SK-N-SH treated with all-trans-retinoic acid at 6 μM for 48 hours (cell line): Measurements from ENCODE around the gene MMP28.

Source experiments
- ATAC-seq: fragments of 200-7000 bp; cut with Tn5 transposase; 3 replicates; pipeline ENCODE4 v1.9.1; 2020; ENCODE audit warnings: mild to moderate bottlenecking, moderate library complexity
- ARNTL ChIP-seq: fragments of 450-650 bp; formaldehyde crosslinking; IDR thresholded peaks from 2 replicates; pipeline ENCODE4 v1.5.0; 2020; ENCODE audit warnings: low read depth, mild to moderate bottlenecking, moderate library complexity, borderline replicate concordance
- BACH2 ChIP-seq: fragments of 250-450 bp; sonication (Bioruptor Pico); IDR thresholded peaks from 2 replicates; pipeline ENCODE4 v1.9.0; 2021; ENCODE audit warnings: mild to moderate bottlenecking, borderline replicate concordance
- ESRRG ChIP-seq: fragments of 250-450 bp; sonication (Bioruptor Pico); IDR thresholded peaks from 2 replicates; pipeline ENCODE4 v1.6.1; 2021; ENCODE audit warnings: mild to moderate bottlenecking
- GLIS3 ChIP-seq: fragments of 250-450 bp; sonication (Bioruptor Pico); IDR thresholded peaks from 2 replicates; pipeline ENCODE4 v1.5.0; 2020; ENCODE audit warnings: mild to moderate bottlenecking, moderate library complexity
- ISL1 ChIP-seq: fragments of 250-450 bp; sonication (Bioruptor Pico); IDR thresholded peaks from 2 replicates; pipeline ENCODE4 v2.1.2; 2022; ENCODE audit warnings: mild to moderate bottlenecking, moderate library complexity
- OSR1 ChIP-seq: fragments of 250-450 bp; sonication (Bioruptor Pico); IDR thresholded peaks from 2 replicates; pipeline ENCODE4 v1.8.0; 2022; ENCODE audit warnings: moderate library complexity, mild to moderate bottlenecking, inconsistent platforms
- PPARA ChIP-seq: fragments of 250-450 bp; sonication (Bioruptor Pico); IDR thresholded peaks from 2 replicates; pipeline ENCODE4 v1.5.0; 2020; ENCODE audit warnings: mild to moderate bottlenecking, borderline replicate concordance
- RARB ChIP-seq: fragments of 250-450 bp; sonication (Bioruptor Pico); IDR thresholded peaks from 2 replicates; pipeline ENCODE4 v1.8.0; 2021; ENCODE audit warnings: mild to moderate bottlenecking, moderate library complexity
- SNAI2 ChIP-seq: fragments of 250-450 bp; sonication (Bioruptor Pico); IDR thresholded peaks from 2 replicates; pipeline ENCODE4 v1.5.0; 2020; ENCODE audit warnings: mild to moderate bottlenecking, moderate library complexity
- TCF4 ChIP-seq: fragments of 250-450 bp; sonication (Bioruptor Pico); IDR thresholded peaks from 2 replicates; pipeline ENCODE4 v1.8.0; 2021; ENCODE audit warnings: mild to moderate bottlenecking, moderate library complexity, borderline replicate concordance
- TOX ChIP-seq: fragments of 250-450 bp; sonication (Bioruptor Pico); IDR thresholded peaks from 2 replicates; pipeline ENCODE4 v1.8.0; 2021; ENCODE audit warnings: mild to moderate bottlenecking, moderate library complexity, borderline replicate concordance
- ZC3H10 ChIP-seq: fragments of 250-450 bp; sonication (Bioruptor Pico); IDR thresholded peaks from 2 replicates; pipeline ENCODE4 v1.5.1; 2021; ENCODE audit warnings: mild to moderate bottlenecking, moderate library complexity
- ZFP3 ChIP-seq: fragments of 250-450 bp; sonication (Bioruptor Pico); IDR thresholded peaks from 2 replicates; pipeline ENCODE4 v1.5.0; 2020; ENCODE audit warnings: mild to moderate bottlenecking, moderate library complexity
- ZFP30 ChIP-seq: fragments of 450-650 bp; formaldehyde crosslinking; IDR thresholded peaks from 2 replicates; pipeline ENCODE4 v1.5.0; 2022; ENCODE audit warnings: mild to moderate bottlenecking, moderate library complexity
- ZNF565 ChIP-seq: fragments of 450-650 bp; formaldehyde crosslinking; conservative IDR thresholded peaks from 2 replicates; pipeline ENCODE4 v1.5.0; 2020; ENCODE audit warnings: low read depth, mild to moderate bottlenecking, moderate library complexity
- ZNF8 ChIP-seq: fragments of 450-650 bp; formaldehyde crosslinking; IDR thresholded peaks from 2 replicates; pipeline ENCODE4 v1.5.0; 2020; ENCODE audit warnings: mild to moderate bottlenecking, moderate library complexity
- TF ChIP-seq, protein P1 (sequence below): fragments of 250-450 bp; sonication (Bioruptor Pico); IDR thresholded peaks from 2 replicates; pipeline ENCODE4 v1.8.0; 2020; ENCODE audit warnings: mild to moderate bottlenecking, moderate library complexity, borderline replicate concordance
- TF ChIP-seq, protein P2 (sequence below): fragments of 250-450 bp; sonication (Bioruptor Pico); IDR thresholded peaks from 2 replicates; pipeline ENCODE4 v1.5.1; 2021; ENCODE audit warnings: mild to moderate bottlenecking, moderate library complexity
- TF ChIP-seq, protein P3 (sequence below): fragments of 250-450 bp; sonication (Bioruptor Pico); IDR thresholded peaks from 2 replicates; pipeline ENCODE4 v1.5.1; 2020; ENCODE audit warnings: low read depth, mild to moderate bottlenecking, moderate library complexity
- TF ChIP-seq, protein P4 (sequence below): fragments of 250-450 bp; sonication (Bioruptor Pico); IDR thresholded peaks from 2 replicates; pipeline ENCODE4 v1.5.0; 2020; ENCODE audit warnings: mild to moderate bottlenecking, moderate library complexity

The MMP28 gene

DNA sequence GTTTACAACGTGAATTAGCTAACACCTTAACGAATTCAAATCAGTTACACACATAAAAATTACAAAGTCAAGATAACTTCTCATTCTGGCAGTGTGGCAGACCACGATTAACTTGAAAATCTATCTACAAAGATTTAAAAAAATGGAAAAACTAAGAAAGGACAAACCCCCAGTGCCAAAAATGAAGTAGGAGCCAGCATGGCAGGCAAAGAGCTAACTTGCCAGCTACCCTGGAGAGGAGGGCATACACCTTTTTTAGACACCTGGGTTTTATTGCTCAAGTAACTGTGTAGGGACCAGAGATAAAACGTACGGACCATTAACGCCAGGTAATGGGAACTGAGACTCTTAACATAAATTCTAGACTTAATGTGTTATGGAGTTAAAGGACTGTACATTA lies 16.3 kb upstream of the MMP28 start:
- no peak for ATAC-seq
- TF ChIP-seq PPARA (CRISPR knock-in tag) (no peak), ZC3H10 (CRISPR knock-in tag) (no peak), ZNF8 (CRISPR knock-in tag) (no peak), OSR1 (no peak), BACH2 (CRISPR knock-in tag) (no peak), SNAI2 (no peak), ZFP3 (no peak), ZNF565 (no peak), ISL1 (no peak), GLIS3 (CRISPR knock-in tag) (no peak), TOX (CRISPR knock-in tag) (no peak), RARB (no peak), ZFP30 (CRISPR knock-in tag) (no peak)
- TF ChIP-seq, protein P1, sequence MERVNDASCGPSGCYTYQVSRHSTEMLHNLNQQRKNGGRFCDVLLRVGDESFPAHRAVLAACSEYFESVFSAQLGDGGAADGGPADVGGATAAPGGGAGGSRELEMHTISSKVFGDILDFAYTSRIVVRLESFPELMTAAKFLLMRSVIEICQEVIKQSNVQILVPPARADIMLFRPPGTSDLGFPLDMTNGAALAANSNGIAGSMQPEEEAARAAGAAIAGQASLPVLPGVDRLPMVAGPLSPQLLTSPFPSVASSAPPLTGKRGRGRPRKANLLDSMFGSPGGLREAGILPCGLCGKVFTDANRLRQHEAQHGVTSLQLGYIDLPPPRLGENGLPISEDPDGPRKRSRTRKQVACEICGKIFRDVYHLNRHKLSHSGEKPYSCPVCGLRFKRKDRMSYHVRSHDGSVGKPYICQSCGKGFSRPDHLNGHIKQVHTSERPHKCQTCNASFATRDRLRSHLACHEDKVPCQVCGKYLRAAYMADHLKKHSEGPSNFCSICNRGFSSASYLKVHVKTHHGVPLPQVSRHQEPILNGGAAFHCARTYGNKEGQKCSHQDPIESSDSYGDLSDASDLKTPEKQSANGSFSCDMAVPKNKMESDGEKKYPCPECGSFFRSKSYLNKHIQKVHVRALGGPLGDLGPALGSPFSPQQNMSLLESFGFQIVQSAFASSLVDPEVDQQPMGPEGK (CRISPR knock-in tag) = no peak
- TF ChIP-seq, protein P2, sequence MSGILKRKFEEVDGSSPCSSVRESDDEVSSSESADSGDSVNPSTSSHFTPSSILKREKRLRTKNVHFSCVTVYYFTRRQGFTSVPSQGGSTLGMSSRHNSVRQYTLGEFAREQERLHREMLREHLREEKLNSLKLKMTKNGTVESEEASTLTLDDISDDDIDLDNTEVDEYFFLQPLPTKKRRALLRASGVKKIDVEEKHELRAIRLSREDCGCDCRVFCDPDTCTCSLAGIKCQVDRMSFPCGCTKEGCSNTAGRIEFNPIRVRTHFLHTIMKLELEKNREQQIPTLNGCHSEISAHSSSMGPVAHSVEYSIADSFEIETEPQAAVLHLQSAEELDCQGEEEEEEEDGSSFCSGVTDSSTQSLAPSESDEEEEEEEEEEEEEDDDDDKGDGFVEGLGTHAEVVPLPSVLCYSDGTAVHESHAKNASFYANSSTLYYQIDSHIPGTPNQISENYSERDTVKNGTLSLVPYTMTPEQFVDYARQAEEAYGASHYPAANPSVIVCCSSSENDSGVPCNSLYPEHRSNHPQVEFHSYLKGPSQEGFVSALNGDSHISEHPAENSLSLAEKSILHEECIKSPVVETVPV (CRISPR knock-in tag) = no peak
- TF ChIP-seq, all 23 proteins: peak for 0

DNA sequence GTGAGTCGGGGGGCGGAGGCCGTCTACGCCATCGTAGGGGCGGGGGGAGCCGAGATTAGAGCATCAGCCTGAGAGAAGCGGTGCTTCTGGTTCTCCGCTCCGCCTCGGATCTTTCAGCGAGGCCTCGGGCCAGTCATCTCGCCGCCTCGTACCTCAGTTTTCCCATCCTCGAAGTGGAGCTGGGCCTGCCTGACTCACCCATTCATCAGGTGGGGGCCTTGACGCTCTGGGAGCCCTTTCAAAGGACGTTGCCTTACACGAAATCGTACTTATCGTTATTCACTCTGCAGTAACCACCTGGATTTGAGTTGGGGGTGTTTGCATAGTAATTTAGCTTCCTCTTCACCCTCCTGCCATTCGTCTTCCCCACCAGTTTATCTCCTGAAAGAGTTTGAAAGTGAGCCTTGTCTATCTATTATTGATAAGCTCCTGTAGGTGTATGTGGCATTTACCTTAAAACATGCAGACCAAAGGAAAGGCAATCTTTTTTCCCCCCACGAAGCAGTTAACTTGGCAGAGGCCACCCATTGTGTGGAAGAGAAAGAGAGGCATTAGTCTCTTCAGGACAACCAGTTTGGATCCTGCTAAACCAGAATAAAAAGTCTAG lies 14.5 kb upstream of the MMP28 start:
- ATAC-seq = peak; percentile 10
- TF ChIP-seq ZFP30 (CRISPR knock-in tag) (no peak), PPARA (CRISPR knock-in tag) (no peak), OSR1 (no peak), ZFP3 (no peak), SNAI2 (no peak), RARB (no peak), GLIS3 (CRISPR knock-in tag) (no peak), ZNF8 (CRISPR knock-in tag) (no peak), ESRRG (CRISPR knock-in tag) (no peak), ARNTL (CRISPR knock-in tag) (no peak), TOX (CRISPR knock-in tag) (no peak)
- TF ChIP-seq, protein P1 (CRISPR knock-in tag) = no peak
- TF ChIP-seq, protein P3, sequence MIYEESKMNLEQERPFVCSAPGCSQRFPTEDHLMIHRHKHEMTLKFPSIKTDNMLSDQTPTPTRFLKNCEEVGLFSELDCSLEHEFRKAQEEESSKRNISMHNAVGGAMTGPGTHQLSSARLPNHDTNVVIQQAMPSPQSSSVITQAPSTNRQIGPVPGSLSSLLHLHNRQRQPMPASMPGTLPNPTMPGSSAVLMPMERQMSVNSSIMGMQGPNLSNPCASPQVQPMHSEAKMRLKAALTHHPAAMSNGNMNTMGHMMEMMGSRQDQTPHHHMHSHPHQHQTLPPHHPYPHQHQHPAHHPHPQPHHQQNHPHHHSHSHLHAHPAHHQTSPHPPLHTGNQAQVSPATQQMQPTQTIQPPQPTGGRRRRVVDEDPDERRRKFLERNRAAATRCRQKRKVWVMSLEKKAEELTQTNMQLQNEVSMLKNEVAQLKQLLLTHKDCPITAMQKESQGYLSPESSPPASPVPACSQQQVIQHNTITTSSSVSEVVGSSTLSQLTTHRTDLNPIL (CRISPR knock-in tag) = no peak
- TF ChIP-seq, protein P4, sequence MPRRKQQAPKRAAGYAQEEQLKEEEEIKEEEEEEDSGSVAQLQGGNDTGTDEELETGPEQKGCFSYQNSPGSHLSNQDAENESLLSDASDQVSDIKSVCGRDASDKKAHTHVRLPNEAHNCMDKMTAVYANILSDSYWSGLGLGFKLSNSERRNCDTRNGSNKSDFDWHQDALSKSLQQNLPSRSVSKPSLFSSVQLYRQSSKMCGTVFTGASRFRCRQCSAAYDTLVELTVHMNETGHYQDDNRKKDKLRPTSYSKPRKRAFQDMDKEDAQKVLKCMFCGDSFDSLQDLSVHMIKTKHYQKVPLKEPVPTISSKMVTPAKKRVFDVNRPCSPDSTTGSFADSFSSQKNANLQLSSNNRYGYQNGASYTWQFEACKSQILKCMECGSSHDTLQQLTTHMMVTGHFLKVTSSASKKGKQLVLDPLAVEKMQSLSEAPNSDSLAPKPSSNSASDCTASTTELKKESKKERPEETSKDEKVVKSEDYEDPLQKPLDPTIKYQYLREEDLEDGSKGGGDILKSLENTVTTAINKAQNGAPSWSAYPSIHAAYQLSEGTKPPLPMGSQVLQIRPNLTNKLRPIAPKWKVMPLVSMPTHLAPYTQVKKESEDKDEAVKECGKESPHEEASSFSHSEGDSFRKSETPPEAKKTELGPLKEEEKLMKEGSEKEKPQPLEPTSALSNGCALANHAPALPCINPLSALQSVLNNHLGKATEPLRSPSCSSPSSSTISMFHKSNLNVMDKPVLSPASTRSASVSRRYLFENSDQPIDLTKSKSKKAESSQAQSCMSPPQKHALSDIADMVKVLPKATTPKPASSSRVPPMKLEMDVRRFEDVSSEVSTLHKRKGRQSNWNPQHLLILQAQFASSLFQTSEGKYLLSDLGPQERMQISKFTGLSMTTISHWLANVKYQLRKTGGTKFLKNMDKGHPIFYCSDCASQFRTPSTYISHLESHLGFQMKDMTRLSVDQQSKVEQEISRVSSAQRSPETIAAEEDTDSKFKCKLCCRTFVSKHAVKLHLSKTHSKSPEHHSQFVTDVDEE (CRISPR knock-in tag) = no peak

DNA sequence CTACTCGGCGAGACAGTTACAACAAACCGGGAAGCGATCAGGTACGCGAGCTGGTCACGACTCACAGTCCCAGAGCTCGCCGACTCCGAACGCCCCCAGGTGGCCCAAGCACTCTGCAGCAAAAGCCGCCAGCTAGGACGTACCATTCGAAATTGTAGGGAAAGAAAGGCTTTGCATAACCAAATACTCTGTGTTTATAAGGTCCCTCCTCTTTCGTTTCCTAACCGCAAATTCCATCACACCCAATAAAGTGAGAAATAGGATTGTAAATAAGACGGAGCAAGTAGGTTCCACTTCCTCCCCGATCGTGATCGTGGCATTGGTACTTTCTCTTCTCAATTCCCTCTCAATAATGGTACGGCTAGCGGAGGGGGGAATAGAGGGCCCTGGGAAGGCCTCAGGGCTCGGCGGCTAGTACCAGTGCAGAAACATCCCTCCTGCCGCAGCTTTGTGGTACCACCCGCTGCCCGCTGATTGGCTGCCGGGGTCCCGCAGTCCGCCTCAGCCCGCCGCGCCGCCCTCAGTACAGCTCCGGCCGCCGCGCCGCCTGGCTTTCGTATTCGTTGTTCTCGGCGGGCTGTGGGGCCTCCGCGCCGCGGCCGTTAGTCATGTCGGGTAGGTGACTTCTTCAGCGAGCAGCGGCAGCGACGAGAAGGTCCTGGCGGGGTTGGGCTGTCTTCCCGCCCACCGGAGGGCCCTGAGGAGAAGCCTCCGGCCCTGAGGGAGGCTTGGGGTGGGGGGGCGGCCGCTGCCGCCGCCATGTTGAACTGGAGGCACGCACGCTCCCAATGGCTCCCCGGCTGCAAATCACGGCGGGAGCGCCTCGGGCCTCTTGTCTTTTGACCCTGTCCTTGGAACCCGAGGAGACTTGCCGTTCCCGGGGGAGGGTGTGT lies 13.8 kb upstream of the MMP28 start, which contains the start of gene TAF15:
Gene TAF15 (plus strand): TSS at position 523 of the 893 bp plus-strand sequence. CDS start 86 bp downstream, at position 609.
- ATAC-seq = peak; percentile 96
- TF ChIP-seq ARNTL (CRISPR knock-in tag) = no peak
- no peak for TF ChIP-seq PPARA (CRISPR knock-in tag)
- TF ChIP-seq BACH2 (CRISPR knock-in tag) = no peak
- TF ChIP-seq TCF4 = no peak
- no peak for TF ChIP-seq ZFP3
- TF ChIP-seq GLIS3 (CRISPR knock-in tag) = 0 out of 2 replicates have a peak, but pooled peaks have one; percentile 51
- TF ChIP-seq, all 23 proteins: peak for 1
